Peyer's patch (tissue), 4 donors: ENCODE measurements around the gene TXNRD2.

Experiments
- CTCF ChIP-seq, 6 experiments: fragments of 450-650 bp in 4 of 6; fragments of 200-600 bp in 2 of 6; sonication (generic) in 1 of 6; IDR thresholded peaks; one replicate each; pipeline ENCODE4 v1.5.1; 2017 to 2019; ENCODE audit warnings: antibody characterized with exemption in 6 of 6, mild to moderate bottlenecking in 3 of 6, moderate library complexity in 1 of 6
- POLR2A ChIP-seq, 2 donors: fragments of 450-650 bp; IDR thresholded peaks; one replicate each; pipeline ENCODE4 v1.5.1; 2017; ENCODE audit warnings: antibody characterized with exemption in 2 of 2, mild to moderate bottlenecking in 2 of 2, moderate library complexity in 2 of 2

- TF ChIP-seq CTCF (IDR thresholded peaks at IDR 0.05) = no peak
- TF ChIP-seq POLR2A (IDR thresholded peaks at IDR 0.05) = no peak
These were observed 20.2 kb upstream of the TXNRD2 start for GRCh38 chr22:19961868-19962245.
